Suprapubic skin (tissue), 4 donors: ENCODE data around the gene RPL15. TPM values are rescaled to one million over a fixed set of nuclear protein-coding genes. Genes with fewer than 3 reads are reported as not detected.
"Not testable (repeated sequence)": the region's sequence is repeated elsewhere in the genome, so short reads cannot be mapped to it uniquely, and the experiment has no call there.

Experiments used
- DNase-seq, 2 donors: peaks; one replicate each; pipeline ENCODE4 v3.0.0-alpha.2; 2019; ENCODE audit warnings: low spot score in 2 of 2
- H3K27ac ChIP-seq: fragments of 200-600 bp; sonication (generic); one replicate; pipeline ENCODE4 v1.5.1; 2019
- H3K27me3 ChIP-seq: fragments of 200-600 bp; sonication (generic); one replicate; pipeline ENCODE4 v1.5.1; 2019
- H3K36me3 ChIP-seq: fragments of 200-600 bp; sonication (generic); one replicate; pipeline ENCODE4 v1.5.1; 2019
- H3K4me1 ChIP-seq: fragments of 200-600 bp; sonication (generic); one replicate; pipeline ENCODE4 v1.5.1; 2019
- H3K4me3 ChIP-seq: fragments of 200-600 bp; sonication (generic); one replicate; pipeline ENCODE4 v1.5.1; 2019; ENCODE audit warnings: mild to moderate bottlenecking
- H3K9me3 ChIP-seq: fragments of 200-600 bp; sonication (generic); one replicate; pipeline ENCODE4 v1.5.1; 2019
- CTCF ChIP-seq, 2 donors: fragments of 200-600 bp in 1 of 2; fragments of 450-650 bp in 1 of 2; sonication (generic) in 1 of 2; IDR thresholded peaks; one replicate each; pipeline ENCODE4 v1.5.1; 2016 to 2019; ENCODE audit warnings: antibody characterized with exemption in 2 of 2, mild to moderate bottlenecking in 1 of 2, moderate library complexity in 1 of 2
- EP300 ChIP-seq: sonication (generic); formaldehyde crosslinking; IDR thresholded peaks from one replicate; pipeline ENCODE4 v1.6.1; 2017; ENCODE audit warnings: antibody characterized with exemption
- POLR2A ChIP-seq, 2 donors: fragments of 450-650 bp; IDR thresholded peaks; one replicate each; pipeline ENCODE4 v1.6.1; 2017; ENCODE audit warnings: antibody characterized with exemption in 2 of 2, mild to moderate bottlenecking in 2 of 2, moderate library complexity in 2 of 2
- POLR2AphosphoS5 ChIP-seq, 3 donors: sonication (generic); formaldehyde crosslinking; IDR thresholded peaks; one replicate each; pipeline ENCODE4 v1.6.1; 2017; ENCODE audit warnings: antibody characterized with exemption in 3 of 3
- WGBS: methylation state at CpG from one replicate; pipeline ENCODE4 v1.1.5; 2018; 5-methylcytosine and 5-hydroxymethylcytosine counted together
- total RNA-seq, 4 donors: library from RNA; depleted of rRNA; stranded (reverse); fragments of >200 nt; gene quantifications; one replicate each; pipeline ENCODE4 v1.1.0, GENCODE V29; 2016

The RPL15 gene
- total RNA-seq, 4 donors from 2014 or later: 1,650 to 2,624 (median 2,399) TPM

- Histone ChIP-seq H3K9me3 (no peaks in the 10 kb centered on the region), H3K4me1 (peaks cover 5% of the 10 kb centered on the region), H3K27ac (no peak overlapping the region), H3K4me3 (no peak overlapping the region), H3K27me3 (no peaks in the 10 kb centered on the region), H3K36me3 (peaks cover 10% of the 10 kb centered on the region)
- TF ChIP-seq EP300 (no peak), CTCF (IDR thresholded peaks at IDR 0.05) (no peak)
- no peak for DNase-seq
- WGBS: 91% methylated on average over 7 of the region's 7 CpGs
These were observed 7.6 kb upstream of the RPL15 start for GRCh38 chr3:23909341-23909740.

GRCh38 chr3:23911397-23911796, 5.5 kb upstream of the RPL15 start:
- 96% methylated on average over 2 of the region's 2 CpGs for WGBS
- no peak for TF ChIP-seq POLR2A (IDR thresholded peaks at IDR 0.05)
- no peak for TF ChIP-seq POLR2AphosphoS5 (IDR thresholded peaks at IDR 0.05)
- H3K9me3 ChIP-seq: no peaks in the 10 kb centered on the region
- H3K4me3 ChIP-seq: no peak overlapping the region
- no peak overlapping the region for H3K27ac ChIP-seq
- H3K36me3 ChIP-seq: peaks cover 10% of the 10 kb centered on the region
- no peaks in the 10 kb centered on the region for H3K27me3 ChIP-seq
- H3K4me1 ChIP-seq: peaks cover 17% of the 10 kb centered on the region
- no peak for DNase-seq

- H3K9me3 ChIP-seq, H3K4me3 ChIP-seq, H3K27me3 ChIP-seq, DNase-seq, H3K27ac ChIP-seq: not testable (repeated sequence)
- Histone ChIP-seq H3K36me3 (peaks cover 10% of the 10 kb centered on the region), H3K4me1 (peaks cover 17% of the 10 kb centered on the region)
- 95% methylated on average over 3 of the region's 3 CpGs for WGBS
These were observed 4.6 kb upstream of the RPL15 start for GRCh38 chr3:23912335-23912734.

- H3K27me3 ChIP-seq: no peaks in the 10 kb centered on the region
- DNase-seq: no peak
- peaks cover 10% of the 10 kb centered on the region for H3K36me3 ChIP-seq
- no peaks in the 10 kb centered on the region for H3K9me3 ChIP-seq
- H3K27ac ChIP-seq: no peak overlapping the region
- 48% methylated on average over 1 of the region's 1 CpG for WGBS
- TF ChIP-seq EP300 (no peak), CTCF (IDR thresholded peaks at IDR 0.05) (no peak), POLR2A (IDR thresholded peaks at IDR 0.05) (no peak), POLR2AphosphoS5 (IDR thresholded peaks at IDR 0.05) (no peak)
- peaks cover 21% of the 10 kb centered on the region for H3K4me1 ChIP-seq
- H3K4me3 ChIP-seq: no peak overlapping the region
These were observed 3.8 kb upstream of the RPL15 start for GRCh38 chr3:23913182-23913581.

- no peak overlapping the region for H3K27ac ChIP-seq
- WGBS: 59% methylated on average over 3 of the region's 3 CpGs
- H3K27me3 ChIP-seq: no peaks in the 10 kb centered on the region
- no peaks in the 10 kb centered on the region for H3K9me3 ChIP-seq
- DNase-seq: no peak
- H3K4me1 ChIP-seq: peaks cover 28% of the 10 kb centered on the region
- H3K36me3 ChIP-seq: peaks cover 17% of the 10 kb centered on the region
- no peak overlapping the region for H3K4me3 ChIP-seq
- TF ChIP-seq POLR2AphosphoS5 (IDR thresholded peaks at IDR 0.05) (no peak), CTCF (IDR thresholded peaks at IDR 0.05) (no peak), EP300 (no peak), POLR2A (IDR thresholded peaks at IDR 0.05) (no peak)
These were observed 2.8 kb upstream of the RPL15 start for GRCh38 chr3:23913873-23914743.

GRCh38 chr3:23915537-23916108, 1.3 kb upstream of the RPL15 start:
- 51% methylated on average over 7 of the region's 7 CpGs for WGBS
- Histone ChIP-seq H3K4me1 (peaks cover 38% of the 10 kb centered on the region), H3K27ac (no peak overlapping the region), H3K4me3 (peak overlapping the region; percentile 86), H3K9me3 (no peaks in the 10 kb centered on the region), H3K36me3 (peaks cover 23% of the 10 kb centered on the region), H3K27me3 (no peaks in the 10 kb centered on the region)
- no peak for DNase-seq
- TF ChIP-seq CTCF (IDR thresholded peaks at IDR 0.05) (no peak), POLR2AphosphoS5 (IDR thresholded peaks at IDR 0.05) (no peak), EP300 (no peak), POLR2A (IDR thresholded peaks at IDR 0.05) (no peak)
